Progenitor cell of endocrine pancreas (in vitro differentiated cells): ENCODE data around the gene VIPR2. TPM values are rescaled to one million over a fixed set of nuclear protein-coding genes. Genes with fewer than 3 reads are reported as not detected.

Experiments
- DNase-seq: peaks from one replicate; pipeline ENCODE4 v3.0.0; 2021; ENCODE audit warnings: low spot score; ENCODE audit not compliant: unreplicated experiment
- H3K27ac Mint-ChIP-seq: 2 replicates; pipeline ENCODE4 v1.8.0; 2021; ENCODE audit warnings: mild to moderate bottlenecking, moderate library complexity, mixed read lengths
- H3K27me3 Mint-ChIP-seq: 2 replicates; pipeline ENCODE4 v1.8.0; 2021; ENCODE audit warnings: mixed read lengths
- H3K36me3 Mint-ChIP-seq: 2 replicates; pipeline ENCODE4 v1.8.0; 2022; ENCODE audit warnings: mixed read lengths; ENCODE audit not compliant: insufficient read depth
- H3K4me1 Mint-ChIP-seq: 2 replicates; pipeline ENCODE4 v1.8.0; 2021; ENCODE audit warnings: low read depth, mixed read lengths
- H3K4me3 Mint-ChIP-seq: 2 replicates; pipeline ENCODE4 v1.8.0; 2021; ENCODE audit warnings: low read depth, mild to moderate bottlenecking, moderate library complexity, mixed read lengths
- H3K9me3 Mint-ChIP-seq: 2 replicates; pipeline ENCODE4 v1.8.0; 2021; ENCODE audit warnings: low read depth, mixed read lengths
- CTCF ChIP-seq: fragments of 200-600 bp; sonication (generic); IDR thresholded peaks from one replicate; pipeline ENCODE4 v1.5.0; 2021; ENCODE audit warnings: antibody characterized with exemption, mild to moderate bottlenecking; ENCODE audit not compliant: unreplicated experiment
- total RNA-seq: library from RNA; stranded (reverse); gene quantifications from 2 replicates; pipeline ENCODE4 v1.2.1, GENCODE V29; 2021

Gene VIPR2
- total RNA-seq, 1 donor from 2014 or later: 0.36 TPM

DNA sequence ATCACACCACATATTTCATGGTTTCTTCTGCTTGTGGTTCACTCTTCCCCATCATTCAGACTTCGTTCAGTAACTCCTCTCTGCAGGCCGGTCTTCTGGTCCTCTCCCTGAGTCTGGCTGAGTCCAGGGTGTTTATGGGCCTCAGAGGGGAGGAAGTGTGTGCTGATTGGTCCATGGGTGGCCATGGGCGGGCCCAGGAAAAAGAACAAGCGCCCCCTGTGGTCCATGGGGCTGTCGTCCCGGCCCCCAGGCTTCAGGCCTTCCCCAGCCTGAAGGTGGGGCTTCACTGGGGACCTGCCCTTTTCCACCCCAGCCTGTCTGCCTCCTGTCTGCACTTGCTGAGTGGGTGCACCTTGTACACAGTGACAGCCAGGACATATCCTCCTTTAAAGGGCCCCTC is 123.7 kb downstream of the VIPR2 start:
- DNase-seq: no peak
- Mint-ChIP-seq H3K4me3 (no peak overlapping the region), H3K27me3 (no peaks in the 10 kb centered on the region), H3K9me3 (no peaks in the 10 kb centered on the region), H3K27ac (no peak overlapping the region), H3K4me1 (peaks cover 7% of the 10 kb centered on the region), H3K36me3 (no peaks in the 10 kb centered on the region)
- TF ChIP-seq CTCF: no peak

- H3K4me3 Mint-ChIP-seq: no peak overlapping the region
- no peak for TF ChIP-seq CTCF
- no peaks in the 10 kb centered on the region for H3K9me3 Mint-ChIP-seq
- no peak overlapping the region for H3K27ac Mint-ChIP-seq
- no peaks in the 10 kb centered on the region for H3K36me3 Mint-ChIP-seq
- H3K27me3 Mint-ChIP-seq: no peaks in the 10 kb centered on the region
- no peak for DNase-seq
- peaks cover 15% of the 10 kb centered on the region for H3K4me1 Mint-ChIP-seq
Measured at GRCh38 chr7:159019111-159019510, 125.6 kb downstream of the VIPR2 start.

- no peak for TF ChIP-seq CTCF
Measured at GRCh38 chr7:159017741-159018140, 126.9 kb downstream of the VIPR2 start.

GRCh38 chr7:159017210-159017609 is 127.5 kb downstream of the VIPR2 start:
- no peaks in the 10 kb centered on the region for H3K9me3 Mint-ChIP-seq
- H3K4me3 Mint-ChIP-seq: no peak overlapping the region
- H3K27me3 Mint-ChIP-seq: no peaks in the 10 kb centered on the region
- no peak for DNase-seq
- H3K4me1 Mint-ChIP-seq: peaks cover 21% of the 10 kb centered on the region
- H3K27ac Mint-ChIP-seq: no peak overlapping the region
- H3K36me3 Mint-ChIP-seq: no peaks in the 10 kb centered on the region
- no peak for TF ChIP-seq CTCF

More at GRCh38 chr7:159017741-159018140, 126.9 kb downstream of the VIPR2 start:
- DNase-seq: no peak
- Mint-ChIP-seq H3K4me1 (peaks cover 15% of the 10 kb centered on the region), H3K9me3 (no peaks in the 10 kb centered on the region), H3K27me3 (no peaks in the 10 kb centered on the region), H3K36me3 (no peaks in the 10 kb centered on the region), H3K4me3 (no peak overlapping the region), H3K27ac (no peak overlapping the region)

GRCh38 chr7:159016591-159016990 is 128.1 kb downstream of the VIPR2 start:
- Mint-ChIP-seq H3K4me3 (no peak overlapping the region), H3K27me3 (no peaks in the 10 kb centered on the region), H3K27ac (no peak overlapping the region), H3K4me1 (peaks cover 25% of the 10 kb centered on the region), H3K36me3 (no peaks in the 10 kb centered on the region), H3K9me3 (no peaks in the 10 kb centered on the region)
- no peak for DNase-seq
- TF ChIP-seq CTCF: no peak
